ENCODE data around the gene ACOX3. TPM values are rescaled to one million over a fixed set of nuclear protein-coding genes. Genes with fewer than 3 reads are reported as not detected.

The ACOX3 gene
- polyA plus RNA-seq, 1 donor (not counting 4 experiments of a cell fraction or from before 2014, with no cell fraction given) = 6.7 TPM

DNA sequence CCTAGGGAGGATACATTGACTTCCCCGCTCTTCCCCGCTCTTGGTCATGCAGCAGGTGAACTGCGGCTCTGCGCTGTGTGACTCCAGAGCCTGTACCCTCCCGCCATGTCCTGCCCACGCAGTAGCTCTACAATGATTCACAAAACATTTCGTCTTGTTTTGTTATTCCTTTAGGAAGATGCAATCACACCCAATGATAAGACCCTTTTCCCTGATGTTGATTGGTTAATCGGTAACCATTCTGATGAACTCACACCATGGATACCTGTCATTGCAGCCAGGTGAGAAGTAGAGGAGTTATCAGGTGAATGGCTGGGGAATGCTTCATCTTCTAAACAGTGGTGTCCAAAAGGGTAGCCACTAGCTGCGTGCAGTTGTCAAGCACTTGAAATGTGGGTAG is 23.3 kb upstream of the ACOX3 start:
- no peak overlapping the region for H3K27ac ChIP-seq (ENCODE audit: control insufficient read depth, insufficient read depth, low read length)
- no peaks in the 10 kb centered on the region for H3K4me1 ChIP-seq (ENCODE audit: control insufficient read depth, extremely low read depth, insufficient read depth, low read length)
- DNase-seq (ENCODE audit: low read depth, low spot score) (no peak), FAIRE-seq (no peak)
- no peaks in the 10 kb centered on the region for H4K20me1 ChIP-seq (ENCODE audit: control insufficient read depth, extremely low read depth, insufficient read depth, low read length)
- no peak overlapping the region for H3K4me2 ChIP-seq (ENCODE audit: control insufficient read depth, extremely low read depth, insufficient read depth, low read depth, low read length)
- H3K36me3 ChIP-seq (ENCODE audit: control insufficient read depth in 2 of 2, extremely low read depth in 1 of 2, insufficient read depth in 2 of 2, low read length in 2 of 2) = peaks cover 20 to 26% of the 10 kb centered on the region in 2 experiments
- dilution Hi-C loops (cut with MboI; ENCODE audit: extremely low pct_ligation_motif_present, low sequenced_read_pairs) = no loop called here
- no peaks in the 10 kb centered on the region for H3K9me3 ChIP-seq (ENCODE audit: control insufficient read depth, low read depth, low read length)
- H3K9ac ChIP-seq (ENCODE audit: control insufficient read depth, extremely low read depth, insufficient read depth, low read length) = no peak overlapping the region
- no peak overlapping the region for H2AFZ ChIP-seq (ENCODE audit: control insufficient read depth, low read length)
- no peaks in the 10 kb centered on the region for H3K79me2 ChIP-seq (ENCODE audit: control insufficient read depth, insufficient read depth, low read length)
- no peak for TF ChIP-seq EZH2 (IDR thresholded peaks at IDR 0.05; ENCODE audit: low read length)
- TF ChIP-seq, protein P1, sequence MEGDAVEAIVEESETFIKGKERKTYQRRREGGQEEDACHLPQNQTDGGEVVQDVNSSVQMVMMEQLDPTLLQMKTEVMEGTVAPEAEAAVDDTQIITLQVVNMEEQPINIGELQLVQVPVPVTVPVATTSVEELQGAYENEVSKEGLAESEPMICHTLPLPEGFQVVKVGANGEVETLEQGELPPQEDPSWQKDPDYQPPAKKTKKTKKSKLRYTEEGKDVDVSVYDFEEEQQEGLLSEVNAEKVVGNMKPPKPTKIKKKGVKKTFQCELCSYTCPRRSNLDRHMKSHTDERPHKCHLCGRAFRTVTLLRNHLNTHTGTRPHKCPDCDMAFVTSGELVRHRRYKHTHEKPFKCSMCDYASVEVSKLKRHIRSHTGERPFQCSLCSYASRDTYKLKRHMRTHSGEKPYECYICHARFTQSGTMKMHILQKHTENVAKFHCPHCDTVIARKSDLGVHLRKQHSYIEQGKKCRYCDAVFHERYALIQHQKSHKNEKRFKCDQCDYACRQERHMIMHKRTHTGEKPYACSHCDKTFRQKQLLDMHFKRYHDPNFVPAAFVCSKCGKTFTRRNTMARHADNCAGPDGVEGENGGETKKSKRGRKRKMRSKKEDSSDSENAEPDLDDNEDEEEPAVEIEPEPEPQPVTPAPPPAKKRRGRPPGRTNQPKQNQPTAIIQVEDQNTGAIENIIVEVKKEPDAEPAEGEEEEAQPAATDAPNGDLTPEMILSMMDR (optimal IDR thresholded peaks at IDR 0.05 in 1 of 3, IDR thresholded peaks at IDR 0.05 in 1 of 3, conservative IDR thresholded peaks at IDR 0.05 in 1 of 3; ENCODE audit: extremely low read depth in 1 of 3, insufficient read depth in 2 of 3, low read length in 3 of 3) = no peak
- H3K27me3 ChIP-seq (ENCODE audit: control insufficient read depth, extremely low read depth, insufficient read depth, low read length) = no peaks in the 10 kb centered on the region
- H3K9me1 ChIP-seq (ENCODE audit: control insufficient read depth, extremely low read depth, insufficient read depth, low read length) = no peaks in the 10 kb centered on the region
- no peak overlapping the region for H3K4me3 ChIP-seq (ENCODE audit: control insufficient read depth in 2 of 3, extremely low read depth in 1 of 3, insufficient read depth in 2 of 3, low read depth in 1 of 3, low read length in 3 of 3)

DNA sequence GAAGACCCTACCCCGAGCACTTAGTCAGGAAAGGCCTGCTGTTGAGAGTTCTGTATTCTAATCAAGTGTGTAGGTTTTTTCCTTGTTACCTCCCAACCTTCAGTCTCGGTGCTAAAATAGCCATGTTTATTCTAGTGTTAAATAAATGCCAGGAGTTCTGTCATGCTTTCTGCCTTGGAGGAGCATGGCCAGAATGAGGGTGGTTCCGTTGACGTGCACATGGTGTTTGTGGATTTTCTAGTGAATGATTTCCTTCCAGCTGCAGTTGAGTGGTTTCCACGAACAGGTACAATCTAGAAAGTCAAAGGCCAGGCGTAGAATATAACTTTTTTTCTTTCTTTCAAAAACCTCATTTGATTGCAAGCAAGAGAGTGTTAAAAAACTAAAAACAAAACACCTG is 21.1 kb upstream of the ACOX3 start:
- no peaks in the 10 kb centered on the region for H3K9me1 ChIP-seq (ENCODE audit: control insufficient read depth, extremely low read depth, insufficient read depth, low read length)
- TF ChIP-seq EZH2 (IDR thresholded peaks at IDR 0.05; ENCODE audit: low read length) = no peak
- TF ChIP-seq, protein P1 (optimal IDR thresholded peaks at IDR 0.05 in 1 of 3, IDR thresholded peaks at IDR 0.05 in 1 of 3, conservative IDR thresholded peaks at IDR 0.05 in 1 of 3; ENCODE audit: extremely low read depth in 1 of 3, insufficient read depth in 2 of 3, low read length in 3 of 3) = no peak
- DNase-seq (ENCODE audit: low read depth, low spot score) (no peak), FAIRE-seq (no peak)
- H3K4me1 ChIP-seq (ENCODE audit: control insufficient read depth, extremely low read depth, insufficient read depth, low read length) = no peaks in the 10 kb centered on the region
- no peaks in the 10 kb centered on the region for H3K9me3 ChIP-seq (ENCODE audit: control insufficient read depth, low read depth, low read length)
- H3K27me3 ChIP-seq (ENCODE audit: control insufficient read depth, extremely low read depth, insufficient read depth, low read length) = no peaks in the 10 kb centered on the region
- no peak overlapping the region for H3K9ac ChIP-seq (ENCODE audit: control insufficient read depth, extremely low read depth, insufficient read depth, low read length)
- no peaks in the 10 kb centered on the region for H3K79me2 ChIP-seq (ENCODE audit: control insufficient read depth, insufficient read depth, low read length)
- H2AFZ ChIP-seq (ENCODE audit: control insufficient read depth, low read length) = no peak overlapping the region
- H3K36me3 ChIP-seq (ENCODE audit: control insufficient read depth in 2 of 2, extremely low read depth in 1 of 2, insufficient read depth in 2 of 2, low read length in 2 of 2) = peaks cover 22% of the 10 kb centered on the region in 2 experiments
- H3K27ac ChIP-seq (ENCODE audit: control insufficient read depth, insufficient read depth, low read length) = no peak overlapping the region
- no peak overlapping the region for H3K4me2 ChIP-seq (ENCODE audit: control insufficient read depth, extremely low read depth, insufficient read depth, low read depth, low read length)
- H3K4me3 ChIP-seq (ENCODE audit: control insufficient read depth in 2 of 3, extremely low read depth in 1 of 3, insufficient read depth in 2 of 3, low read depth in 1 of 3, low read length in 3 of 3) = no peak overlapping the region
- dilution Hi-C loops (cut with MboI; ENCODE audit: extremely low pct_ligation_motif_present, low sequenced_read_pairs) = no loop called here
- no peaks in the 10 kb centered on the region for H4K20me1 ChIP-seq (ENCODE audit: control insufficient read depth, extremely low read depth, insufficient read depth, low read length)

All from keratinocyte (primary cell).